PFSK-1 (cell line): ENCODE data around the gene CLIC3.

Experiments
- POLR2AphosphoS5 ChIP-seq: IDR thresholded peaks from 2 replicates; pipeline ENCODE4 v1.6.1; 2012; ENCODE audit warnings: low read depth, mild to moderate bottlenecking, control low read depth, low read length, moderate library complexity
- REST ChIP-seq, 2 experiments: IDR thresholded peaks; 2 replicates each; pipeline versions ENCODE4 v1.6.1 to v1.8.0; 2011 to 2012; ENCODE audit warnings: low read depth in 2 of 2, low read length in 2 of 2, control low read depth in 1 of 2, inconsistent platforms in 1 of 2, mild to moderate bottlenecking in 1 of 2, moderate library complexity in 1 of 2; ENCODE audit not compliant: insufficient read depth in 1 of 2
- TAF1 ChIP-seq: IDR thresholded peaks from 2 replicates; pipeline ENCODE4 v1.6.1; 2012; ENCODE audit warnings: low read length, control low read depth, borderline replicate concordance; ENCODE audit not compliant: insufficient read depth

DNA sequence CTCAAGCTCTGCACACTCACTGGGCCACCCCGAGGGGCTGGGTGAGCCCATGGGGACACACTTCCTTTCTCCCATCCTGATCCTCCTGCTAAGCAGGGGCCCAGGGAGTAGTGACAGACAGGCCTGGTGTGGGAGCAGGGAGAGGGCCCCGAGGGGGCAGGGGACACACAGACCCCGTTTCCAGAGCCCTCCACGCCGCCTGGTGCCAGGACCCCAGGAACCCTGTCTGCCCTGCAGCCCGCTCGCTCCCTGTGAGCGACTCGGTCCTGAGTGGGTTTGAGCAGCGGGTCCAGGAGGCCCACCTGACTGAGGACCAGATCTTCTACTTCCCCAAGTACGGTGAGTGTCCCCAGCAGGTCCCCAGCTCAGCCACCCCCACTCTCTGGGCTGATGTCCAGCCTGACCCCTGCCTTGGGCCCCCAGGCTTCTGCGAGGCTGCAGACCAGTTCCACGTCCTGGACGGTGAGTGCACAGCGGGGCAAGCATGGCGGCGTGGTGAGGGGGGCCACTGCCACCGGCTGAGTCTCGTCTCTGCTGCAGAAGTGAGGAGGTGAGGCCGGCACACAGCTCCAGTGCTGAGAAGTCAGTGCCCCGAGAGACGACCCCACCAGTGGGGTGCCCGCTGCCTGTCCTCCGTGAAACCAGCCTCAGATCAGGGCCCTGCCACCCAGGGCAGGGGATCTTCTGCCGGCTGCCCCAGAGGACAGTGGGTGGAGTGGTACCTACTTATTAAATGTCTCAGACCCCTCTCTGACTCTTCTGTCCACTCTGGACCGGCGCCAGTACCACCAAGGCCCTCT, 49.9 kb downstream of the CLIC3 start:
- no peak for TF ChIP-seq POLR2AphosphoS5
- no peak for TF ChIP-seq REST (IDR thresholded peaks at IDR 0.05; ENCODE audit: insufficient read depth in 1 of 2, low read depth in 2 of 2, low read length in 2 of 2)
- TF ChIP-seq TAF1 = no peak
